CD4-positive, alpha-beta memory T cell (primary cell): Measurements from ENCODE around the gene BAG3. TPM values are rescaled to one million over a fixed set of nuclear protein-coding genes. Genes with fewer than 3 reads are reported as not detected.
"Not testable (repeated sequence)": the region's sequence is repeated elsewhere in the genome, so short reads cannot be mapped to it uniquely, and the experiment has no call there.

Source experiments
- CTCF ChIA-PET: fragments of 350-600 bp; sonication (Branson Sonifier 250); formaldehyde crosslinking; loops from one replicate; lab custom pipeline; 2021; ENCODE audit warnings: inconsistent platforms; ENCODE audit not compliant: partially characterized antibody; lab: Charles Lee
- POLR2A ChIA-PET: fragments of 350-600 bp; sonication (Branson Sonifier 250); formaldehyde crosslinking; loops from one replicate; lab custom pipeline; 2021; ENCODE audit not compliant: partially characterized antibody; lab: Charles Lee
- DNase-seq, 5 donors: peaks; one replicate each; pipeline versions ENCODE4 v3.0.0 to v3.0.0-alpha.2; 2020 to 2022; ENCODE audit warnings: mixed read lengths in 1 of 5
- H3K27ac ChIP-seq: one replicate; pipeline ENCODE4 v1.7.0; 2013; ENCODE audit warnings: low read depth, low read length
- H3K27me3 ChIP-seq: 2 replicates; pipeline ENCODE4 v1.7.0; 2013; ENCODE audit warnings: mild to moderate bottlenecking, low read length, moderate library complexity; ENCODE audit not compliant: insufficient read depth
- H3K36me3 ChIP-seq: 2 replicates; pipeline ENCODE4 v1.7.0; 2013; ENCODE audit warnings: mild to moderate bottlenecking, low read length, moderate library complexity; ENCODE audit not compliant: insufficient read depth
- H3K4me1 ChIP-seq: 2 replicates; pipeline ENCODE4 v1.7.0; 2013; ENCODE audit warnings: mild to moderate bottlenecking, low read length, moderate library complexity; ENCODE audit not compliant: insufficient read depth
- H3K4me3 ChIP-seq, 2 donors: one replicate each; pipeline ENCODE4 v1.7.0; 2013; ENCODE audit warnings: low read length in 2 of 2, mild to moderate bottlenecking in 1 of 2
- H3K9me3 ChIP-seq, 2 donors: one replicate each; pipeline ENCODE4 v1.7.0; 2013; ENCODE audit warnings: low read length in 2 of 2, control low read depth in 1 of 2; ENCODE audit not compliant: control insufficient read depth in 1 of 2
- H3K27ac Mint-ChIP-seq, 7 donors: one replicate each; pipeline ENCODE4 v1.8.0; 2020 to 2021; ENCODE audit warnings: mixed read lengths in 7 of 7, mild to moderate bottlenecking in 6 of 7, inconsistent platforms in 3 of 7, moderate library complexity in 3 of 7
- H3K27me3 Mint-ChIP-seq, 2 donors: one replicate each; pipeline ENCODE4 v1.8.0; 2020 to 2021; ENCODE audit warnings: mixed read lengths in 2 of 2
- H3K36me3 Mint-ChIP-seq, 2 donors: one replicate each; pipeline ENCODE4 v1.8.0; 2020 to 2021; ENCODE audit warnings: mixed read lengths in 2 of 2, inconsistent platforms in 1 of 2, mild to moderate bottlenecking in 1 of 2
- H3K4me1 Mint-ChIP-seq, 4 donors: one replicate each; pipeline ENCODE4 v1.8.0; 2020 to 2021; ENCODE audit warnings: mixed read lengths in 4 of 4, mild to moderate bottlenecking in 1 of 4
- H3K4me3 Mint-ChIP-seq, 8 donors: one replicate each; pipeline ENCODE4 v1.8.0; 2020 to 2021; ENCODE audit warnings: mixed read lengths in 8 of 8, mild to moderate bottlenecking in 7 of 8, moderate library complexity in 6 of 8, inconsistent platforms in 3 of 8
- H3K9me3 Mint-ChIP-seq, 8 donors: one replicate each; pipeline ENCODE4 v1.8.0; 2020 to 2021; ENCODE audit warnings: mixed read lengths in 8 of 8, mild to moderate bottlenecking in 5 of 8, inconsistent platforms in 3 of 8, moderate library complexity in 1 of 8
- intact Hi-C: fragments of 100-400 bp; cut with micrococcal nuclease; formaldehyde crosslinking; loops from one replicate; pipeline ENCODE4 v1.15.1; 2023
- polyA plus RNA-seq, 2 donors: library from polyadenylated mRNA; unstranded; fragments of 300-500 nt; fragmentation: Illumina TruSeq; gene quantifications; one replicate each; pipeline ENCODE4 v1.2.3, GENCODE V29; 2021
- total RNA-seq, 2 experiments: library from RNA; stranded (reverse); gene quantifications; one replicate each; pipeline ENCODE4 v1.2.3, GENCODE V29; 2021

Gene BAG3
- total and polyA plus RNA-seq, 4 experiments from 2014 or later, result 8.5 to 27.3 (median 21.2) TPM

- Mint-ChIP-seq H3K36me3 (no peaks in the 10 kb centered on the region), H3K4me3 (no peak overlapping the region), H3K27me3 (peaks cover 0 to 3% of the 10 kb centered on the region in 2 donors), H3K9me3 (peaks cover 0 to 4% (median 0%) of the 10 kb centered on the region in 8 donors), H3K27ac (no peak overlapping the region), H3K4me1 (peaks cover 0 to 4% (median 2%) of the 10 kb centered on the region in 4 donors)
- H3K27ac ChIP-seq, result no peak overlapping the region
- CTCF ChIA-PET, result interaction anchor here (1.0 to 1.1 kb wide), 2 partner anchors 71 to 73 kb away, joined by 3 to 4 read pairs; no protein-coding TSS in a partner anchor
- no peaks in the 10 kb centered on the region for H3K9me3 ChIP-seq
- POLR2A ChIA-PET, result no interaction called here
- DNase-seq, result no peak
- intact Hi-C loops, result no loop called here
- H3K27me3 ChIP-seq, result no peaks in the 10 kb centered on the region
- no peaks in the 10 kb centered on the region for H3K4me1 ChIP-seq
- no peaks in the 10 kb centered on the region for H3K36me3 ChIP-seq
- H3K4me3 ChIP-seq, result no peak overlapping the region
Observed at GRCh38 chr10:119613741-119614140, 37.4 kb upstream of the BAG3 start.

DNA sequence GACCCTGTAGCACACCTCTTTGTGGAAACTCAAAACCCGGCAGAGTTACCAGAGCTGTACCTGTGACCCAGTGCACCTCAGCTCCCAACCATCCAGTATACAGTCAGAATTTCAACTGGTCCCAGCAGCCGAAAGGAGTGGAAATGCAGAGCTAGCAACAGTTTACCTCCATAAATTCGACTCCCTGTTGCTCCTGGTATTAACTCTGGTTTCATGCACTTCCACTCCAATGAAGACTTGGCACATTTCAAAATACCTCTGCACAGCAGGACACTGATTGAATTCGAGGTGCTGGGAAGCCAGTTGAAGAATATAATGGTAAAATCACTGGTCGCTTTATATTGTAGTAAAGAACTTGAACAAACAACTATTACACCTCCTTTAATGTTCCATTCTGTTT is 36.5 kb upstream of the BAG3 start:
- Mint-ChIP-seq H3K27me3 (peaks cover 0 to 3% of the 10 kb centered on the region in 2 donors), H3K9me3 (peaks cover 0 to 4% (median 0%) of the 10 kb centered on the region in 8 donors), H3K27ac (no peak overlapping the region), H3K36me3 (no peaks in the 10 kb centered on the region), H3K4me3 (no peak overlapping the region), H3K4me1 (no peaks in the 10 kb centered on the region)
- no peaks in the 10 kb centered on the region for H3K36me3 ChIP-seq
- DNase-seq, result no peak
- CTCF ChIA-PET, result interaction anchor here (1.1 kb wide), 1 partner anchor 73 kb away, joined by 4 read pairs; no protein-coding TSS in a partner anchor
- intact Hi-C loops, result no loop called here
- no peak overlapping the region for H3K27ac ChIP-seq
- POLR2A ChIA-PET, result no interaction called here
- no peaks in the 10 kb centered on the region for H3K27me3 ChIP-seq
- H3K9me3 ChIP-seq, result no peaks in the 10 kb centered on the region
- H3K4me1 ChIP-seq, result no peaks in the 10 kb centered on the region
- H3K4me3 ChIP-seq, result no peak overlapping the region

DNA sequence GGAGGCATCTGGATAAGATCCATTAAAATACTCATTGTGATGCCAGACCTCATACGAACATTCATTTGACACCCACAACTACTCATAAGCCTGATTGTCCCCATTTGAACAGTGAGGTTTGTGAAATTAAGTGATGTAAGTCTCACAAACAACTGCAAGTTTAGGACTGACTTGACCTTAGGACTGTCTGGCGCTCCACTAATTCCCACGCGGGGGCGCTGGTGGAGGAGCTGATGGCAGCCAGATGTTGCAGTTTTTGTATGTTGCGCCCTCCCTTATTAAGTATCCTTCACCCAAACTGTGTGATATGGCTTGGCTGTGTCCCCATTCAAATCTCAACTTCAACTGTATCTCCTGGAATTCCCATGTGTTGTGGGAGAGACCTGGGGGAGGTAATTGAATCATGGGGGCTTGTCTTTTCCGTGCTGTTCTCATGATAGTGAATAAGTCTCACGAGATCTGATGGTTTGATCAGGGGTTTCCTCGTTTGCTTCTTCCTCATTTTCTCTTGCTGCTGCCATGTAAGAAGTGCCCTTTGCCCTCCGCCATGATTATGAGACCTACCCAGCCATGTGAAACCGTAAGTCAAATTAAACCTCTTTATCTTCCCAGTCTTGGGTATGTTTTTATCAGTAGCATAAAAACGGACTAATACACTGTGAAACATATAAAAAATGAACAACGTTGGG is 34.2 kb upstream of the BAG3 start:
- no peak overlapping the region for H3K27ac Mint-ChIP-seq
- no peaks in the 10 kb centered on the region for H3K4me1 ChIP-seq
- H3K9me3 Mint-ChIP-seq, result no peaks in the 10 kb centered on the region
- H3K27me3 ChIP-seq, result no peaks in the 10 kb centered on the region
- H3K36me3 Mint-ChIP-seq, result no peaks in the 10 kb centered on the region
- H3K4me1 Mint-ChIP-seq, result no peaks in the 10 kb centered on the region
- H3K27ac ChIP-seq, result no peak overlapping the region
- DNase-seq, result peak in 2 of 5 donors; percentile 16 to 19
- ChIA-PET CTCF (interaction anchor here (1.0 to 1.5 kb wide), 3 partner anchors 11 to 134 kb away, joined by 4 read pairs; no protein-coding TSS in a partner anchor), POLR2A (no interaction called here)
- intact Hi-C loops, result no loop called here
- no peaks in the 10 kb centered on the region for H3K9me3 ChIP-seq
- no peaks in the 10 kb centered on the region for H3K36me3 ChIP-seq
- peaks cover 0 to 2% of the 10 kb centered on the region in 2 donors for H3K27me3 Mint-ChIP-seq
- no peak overlapping the region for H3K4me3 ChIP-seq
- H3K4me3 Mint-ChIP-seq, result no peak overlapping the region

DNA sequence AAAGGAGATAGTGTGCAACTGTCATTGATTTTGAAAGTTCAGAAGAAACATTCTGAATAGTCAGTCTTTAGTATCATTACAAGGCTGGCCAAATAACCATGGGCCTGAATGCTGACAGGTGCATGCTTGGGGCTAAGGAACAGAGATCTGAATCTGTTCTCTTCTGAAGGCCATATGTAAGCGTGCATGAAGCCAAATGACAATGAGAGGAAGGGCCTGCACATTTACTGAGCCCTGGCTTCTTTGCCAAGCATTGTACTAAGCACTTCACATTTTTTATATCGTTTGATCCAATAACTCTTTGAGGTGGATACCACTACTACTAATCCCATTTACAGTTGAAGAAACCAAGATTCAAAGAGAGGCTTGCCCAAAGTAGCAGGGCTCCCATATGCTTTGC is 32.0 kb upstream of the BAG3 start:
- Histone ChIP-seq H3K27me3 (no peaks in the 10 kb centered on the region), H3K4me3 (no peak overlapping the region), H3K4me1 (no peaks in the 10 kb centered on the region), H3K36me3 (no peaks in the 10 kb centered on the region), H3K9me3 (no peaks in the 10 kb centered on the region), H3K27ac (no peak overlapping the region)
- ChIA-PET CTCF (interaction anchor here (1.2 kb wide), 1 partner anchor 25 kb away, joined by 3 read pairs; no protein-coding TSS in a partner anchor), POLR2A (no interaction called here)
- Mint-ChIP-seq H3K4me1 (no peaks in the 10 kb centered on the region), H3K36me3 (no peaks in the 10 kb centered on the region), H3K27me3 (peaks cover 0 to 2% of the 10 kb centered on the region in 2 donors), H3K9me3 (no peaks in the 10 kb centered on the region), H3K27ac (no peak overlapping the region), H3K4me3 (no peak overlapping the region)
- no peak for DNase-seq
- intact Hi-C loops, result no loop called here

GRCh38 chr10:119619811-119620210 is 31.4 kb upstream of the BAG3 start:
- H3K36me3 Mint-ChIP-seq, H3K27me3 ChIP-seq, H3K27me3 Mint-ChIP-seq, H3K4me1 ChIP-seq, H3K4me3 ChIP-seq, H3K9me3 ChIP-seq, intact Hi-C loops, H3K9me3 Mint-ChIP-seq, H3K4me3 Mint-ChIP-seq, H3K36me3 ChIP-seq, CTCF ChIA-PET, POLR2A ChIA-PET, H3K4me1 Mint-ChIP-seq, H3K27ac ChIP-seq, DNase-seq: not testable (repeated sequence)
- peak overlapping the region in 2 of 7 donors; percentile 22 to 25 for H3K27ac Mint-ChIP-seq

GRCh38 chr10:119620241-119621077 is 30.7 kb upstream of the BAG3 start:
- ChIA-PET CTCF (no interaction called here), POLR2A (no interaction called here)
- Histone ChIP-seq H3K27me3 (no peaks in the 10 kb centered on the region), H3K9me3 (no peaks in the 10 kb centered on the region), H3K36me3 (no peaks in the 10 kb centered on the region), H3K4me1 (no peaks in the 10 kb centered on the region), H3K27ac (no peak overlapping the region), H3K4me3 (no peak overlapping the region)
- no peaks in the 10 kb centered on the region for H3K9me3 Mint-ChIP-seq
- H3K27me3 Mint-ChIP-seq, result peaks cover 0 to 2% of the 10 kb centered on the region in 2 donors
- no peaks in the 10 kb centered on the region for H3K4me1 Mint-ChIP-seq
- no peak for DNase-seq
- peak overlapping the region in 1 of 7 donors; percentile 22 for H3K27ac Mint-ChIP-seq
- no peaks in the 10 kb centered on the region for H3K36me3 Mint-ChIP-seq
- intact Hi-C loops, result no loop called here
- H3K4me3 Mint-ChIP-seq, result no peak overlapping the region

DNA sequence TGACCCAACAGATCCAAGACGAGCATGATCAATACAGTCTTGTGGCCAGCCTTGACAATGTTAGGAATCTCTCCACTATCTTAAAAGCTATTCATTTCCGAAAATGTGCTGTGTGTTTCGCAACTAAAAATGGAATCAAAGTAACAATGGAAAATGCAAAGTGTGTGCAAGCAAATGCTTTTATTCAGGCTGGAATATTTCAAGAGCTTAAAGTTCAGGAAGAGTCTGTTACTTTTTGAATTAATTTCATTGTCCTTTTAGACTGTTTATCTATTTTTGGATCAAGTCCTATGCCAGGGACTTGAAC is 30.1 kb upstream of the BAG3 start:
- no peak overlapping the region for H3K27ac ChIP-seq
- no peaks in the 10 kb centered on the region for H3K27me3 Mint-ChIP-seq
- H3K36me3 ChIP-seq, result no peaks in the 10 kb centered on the region
- no peaks in the 10 kb centered on the region for H3K27me3 ChIP-seq
- H3K9me3 ChIP-seq, result no peaks in the 10 kb centered on the region
- CTCF ChIA-PET, result no interaction called here
- no peaks in the 10 kb centered on the region for H3K9me3 Mint-ChIP-seq
- H3K27ac Mint-ChIP-seq, result no peak overlapping the region
- no peaks in the 10 kb centered on the region for H3K4me1 Mint-ChIP-seq
- H3K4me3 Mint-ChIP-seq, result no peak overlapping the region
- no peaks in the 10 kb centered on the region for H3K4me1 ChIP-seq
- POLR2A ChIA-PET, result no interaction called here
- no peak for DNase-seq
- H3K36me3 Mint-ChIP-seq, result no peaks in the 10 kb centered on the region
- H3K4me3 ChIP-seq, result no peak overlapping the region
- intact Hi-C loops, result no loop called here
